Activated naive CD4-positive, alpha-beta T cell treated with anti-CD3 and anti-CD28 coated beads, Interleukin-2, amount 50 U/mL, for 16 hours (primary cell): ENCODE results near the gene WIZ.
A peak's percentile ranks its signal among the peaks of the same experiment; 100 is the strongest.
"Not testable (repeated sequence)": the region's sequence is repeated elsewhere in the genome, so short reads cannot be mapped to it uniquely, and the experiment has no call there.

Experiments
- DNase-seq: peaks from one replicate; pipeline ENCODE4 v3.0.0-alpha.2; 2020

The WIZ gene

DNA sequence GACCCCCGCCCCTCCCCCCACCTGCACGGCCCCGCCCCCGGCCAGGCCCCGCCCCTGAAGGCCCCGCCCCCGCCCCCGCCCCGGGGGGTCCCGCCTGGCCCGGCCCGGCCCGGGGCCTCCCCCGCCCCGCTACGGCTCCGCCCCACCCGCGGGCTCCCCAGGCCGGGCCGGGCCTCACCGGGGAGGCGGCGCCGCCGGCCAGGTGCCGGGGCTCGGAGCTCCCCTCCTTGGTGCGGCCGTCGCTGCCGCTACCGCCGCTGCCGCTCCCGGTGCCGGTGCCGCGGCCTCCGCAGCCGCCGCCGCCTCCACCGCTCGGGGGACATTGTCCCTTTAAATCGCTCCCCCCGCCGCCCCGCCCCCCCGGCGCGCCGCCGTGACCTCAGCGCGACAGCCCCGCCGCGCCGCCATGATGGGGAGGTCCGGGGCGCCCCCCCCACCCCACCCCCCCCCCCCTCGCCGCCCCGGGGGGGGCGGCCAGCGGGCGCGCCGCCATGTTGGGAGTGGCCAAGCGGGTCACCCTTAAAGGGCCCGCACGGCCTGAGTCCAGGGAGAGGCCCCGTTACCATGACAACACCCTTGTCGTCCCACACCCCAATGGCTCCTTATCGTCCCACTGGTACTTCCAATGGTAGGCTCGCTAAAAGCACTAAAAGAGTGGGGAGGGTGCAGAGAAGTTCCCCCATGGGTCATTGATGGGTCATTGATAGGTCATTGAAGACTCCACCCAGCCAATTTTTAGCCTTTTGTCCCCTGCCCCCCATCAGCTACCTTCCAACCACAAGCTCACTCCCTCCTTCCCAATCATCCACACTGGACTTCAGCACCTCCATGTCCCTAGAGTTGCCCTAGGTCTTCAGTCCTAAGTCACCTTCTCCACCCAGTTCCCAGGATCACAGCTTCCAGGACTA, at the start of gene WIZ:
WIZ (minus strand) TSS at position 337 of the 908 bp plus-strand sequence. CDS start 1,649 bp downstream, outside the sequence.
- peak; percentile 90 for DNase-seq

GRCh38 chr19:15498910-15499309, 49.2 kb upstream of the WIZ start:
- DNase-seq, result no peak

DNA sequence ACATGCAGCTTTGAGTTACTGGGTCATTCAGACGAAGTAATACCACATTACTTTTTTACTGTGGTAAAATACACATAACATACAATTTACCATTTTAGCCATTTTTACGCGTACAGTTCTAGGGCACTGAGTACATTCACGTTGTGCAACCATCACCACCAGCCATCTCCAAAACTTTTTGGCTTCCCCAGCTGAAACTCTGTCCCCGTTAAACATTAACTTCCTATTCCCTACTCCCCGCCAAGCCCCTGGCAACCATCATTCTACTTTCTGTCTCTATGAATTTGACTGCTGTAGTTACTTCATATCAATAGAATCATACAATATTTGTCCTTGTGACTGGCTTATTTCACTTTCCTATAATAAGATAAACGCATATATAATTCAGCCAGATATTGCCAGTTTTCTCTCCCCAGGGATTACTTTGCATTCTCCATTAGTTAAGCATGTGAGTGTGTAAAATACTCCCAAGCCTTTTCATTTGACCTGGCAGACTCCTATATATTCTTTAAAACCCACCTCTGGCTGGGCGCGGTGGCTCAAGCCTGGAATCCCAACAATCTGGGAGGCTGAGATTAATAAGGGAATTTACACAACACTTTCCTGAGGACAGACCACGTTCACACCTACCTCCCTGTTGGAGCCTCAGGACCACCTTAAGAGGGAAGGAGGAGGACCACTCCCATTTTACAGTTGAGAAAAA, 48.6 kb upstream of the WIZ start:
- DNase-seq, result no peak

- DNase-seq, result no peak
Observed at GRCh38 chr19:15495151-15495550, 45.4 kb upstream of the WIZ start.

- no peak for DNase-seq
Observed at GRCh38 chr19:15488489-15489226, 38.9 kb upstream of the WIZ start.

DNA sequence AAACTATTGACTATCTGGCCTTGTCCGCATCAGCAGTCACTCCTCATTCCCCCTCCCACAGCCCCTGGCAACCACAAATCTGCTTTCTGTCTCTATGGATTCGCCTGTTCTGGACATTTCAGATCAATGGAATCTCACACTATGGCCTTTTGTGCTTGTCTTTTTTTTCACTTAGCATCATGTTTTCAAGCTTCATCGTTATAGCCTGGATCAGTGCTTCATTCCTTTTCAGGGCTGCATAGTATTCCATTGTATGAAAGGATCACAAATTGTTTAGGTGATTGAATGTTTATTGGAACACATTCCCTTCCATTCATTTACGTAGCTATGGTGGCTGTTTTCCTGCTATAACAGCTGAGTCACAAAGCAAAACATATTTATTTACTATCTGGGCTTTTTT, 37.3 kb upstream of the WIZ start:
- no peak for DNase-seq

- DNase-seq, result not testable (repeated sequence)
Observed at GRCh38 chr19:15485768-15486167, 36.0 kb upstream of the WIZ start.

- not testable (repeated sequence) for DNase-seq
Observed at GRCh38 chr19:15480996-15481395, 31.2 kb upstream of the WIZ start.

GRCh38 chr19:15479391-15480345, 29.9 kb upstream of the WIZ start, which contains the start of gene PGLYRP2:
Gene PGLYRP2 (minus strand): TSS chr19:15479501. CDS start chr19:15479371, 130 bp downstream.
- DNase-seq, result no peak

DNA sequence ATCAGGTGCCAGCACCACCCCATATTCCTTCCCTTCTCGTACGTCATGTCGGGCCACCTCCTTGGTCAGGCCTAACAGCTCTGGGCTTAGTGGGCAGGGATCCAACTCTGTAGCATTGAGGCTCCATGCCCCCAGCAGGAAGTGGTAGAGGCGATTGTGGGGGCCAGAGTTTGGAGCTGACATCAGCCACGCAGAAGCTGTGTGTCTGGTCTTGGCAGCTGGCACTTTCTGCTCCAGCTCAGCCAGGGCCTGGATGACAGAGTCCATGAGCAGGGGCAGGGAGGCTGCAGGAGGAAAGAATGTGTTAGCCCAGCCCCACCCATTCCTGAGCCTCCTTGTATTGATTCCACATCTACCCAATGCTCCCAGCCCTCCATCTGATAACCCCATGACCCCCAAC, 26.6 kb upstream of the WIZ start:
- no peak for DNase-seq

DNA sequence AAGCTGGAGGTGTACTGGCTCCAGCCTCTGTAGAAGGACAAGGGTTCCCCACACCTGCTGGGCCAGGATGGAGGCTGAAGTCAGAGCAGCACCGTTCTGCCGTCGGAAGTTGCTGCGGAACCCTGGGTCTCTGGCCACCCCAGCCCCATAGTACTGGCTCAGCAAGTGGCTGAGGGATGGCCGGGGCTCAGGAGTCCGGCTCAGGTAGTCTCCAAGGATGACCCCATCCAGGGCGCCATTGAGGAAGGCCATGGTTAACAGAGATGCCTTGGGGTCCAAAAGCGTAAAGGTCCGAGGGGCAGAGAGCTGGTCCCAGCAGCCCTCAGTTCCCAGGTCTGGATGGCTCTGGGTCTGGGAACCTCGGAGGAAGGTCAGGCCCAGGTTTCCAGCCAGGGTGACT, 25.9 kb upstream of the WIZ start:
- no peak for DNase-seq

DNA sequence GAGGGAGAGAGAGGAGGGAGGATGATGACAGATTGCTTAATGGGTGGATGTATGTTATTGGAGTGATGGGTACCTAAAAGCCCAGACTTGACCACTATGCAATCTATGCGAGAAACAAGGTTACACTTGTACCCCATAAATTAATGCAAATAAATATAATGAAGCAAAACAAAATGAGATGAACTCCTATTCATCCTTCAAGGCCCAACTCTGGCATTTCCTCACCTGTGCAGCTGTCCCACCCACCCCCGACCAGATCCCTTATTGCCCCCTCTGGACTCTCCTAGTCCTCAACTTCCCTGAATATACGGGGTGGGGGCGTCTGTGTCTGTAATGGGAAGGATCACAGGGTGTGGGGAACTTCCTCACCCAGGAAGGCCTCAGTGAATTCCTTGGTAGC, 25.4 kb upstream of the WIZ start:
- DNase-seq, result no peak

- DNase-seq, result not testable (repeated sequence)
Observed at GRCh38 chr19:15473821-15474220, 24.1 kb upstream of the WIZ start.

GRCh38 chr19:15471639-15472101, 21.9 kb upstream of the WIZ start:
- no peak for DNase-seq

GRCh38 chr19:15469513-15470297, 19.9 kb upstream of the WIZ start:
- DNase-seq, result peak; percentile 41

GRCh38 chr19:15468675-15469512, 19.1 kb upstream of the WIZ start:
- DNase-seq, result no peak

GRCh38 chr19:15467734-15468214, 18.0 kb upstream of the WIZ start:
- no peak for DNase-seq

DNA sequence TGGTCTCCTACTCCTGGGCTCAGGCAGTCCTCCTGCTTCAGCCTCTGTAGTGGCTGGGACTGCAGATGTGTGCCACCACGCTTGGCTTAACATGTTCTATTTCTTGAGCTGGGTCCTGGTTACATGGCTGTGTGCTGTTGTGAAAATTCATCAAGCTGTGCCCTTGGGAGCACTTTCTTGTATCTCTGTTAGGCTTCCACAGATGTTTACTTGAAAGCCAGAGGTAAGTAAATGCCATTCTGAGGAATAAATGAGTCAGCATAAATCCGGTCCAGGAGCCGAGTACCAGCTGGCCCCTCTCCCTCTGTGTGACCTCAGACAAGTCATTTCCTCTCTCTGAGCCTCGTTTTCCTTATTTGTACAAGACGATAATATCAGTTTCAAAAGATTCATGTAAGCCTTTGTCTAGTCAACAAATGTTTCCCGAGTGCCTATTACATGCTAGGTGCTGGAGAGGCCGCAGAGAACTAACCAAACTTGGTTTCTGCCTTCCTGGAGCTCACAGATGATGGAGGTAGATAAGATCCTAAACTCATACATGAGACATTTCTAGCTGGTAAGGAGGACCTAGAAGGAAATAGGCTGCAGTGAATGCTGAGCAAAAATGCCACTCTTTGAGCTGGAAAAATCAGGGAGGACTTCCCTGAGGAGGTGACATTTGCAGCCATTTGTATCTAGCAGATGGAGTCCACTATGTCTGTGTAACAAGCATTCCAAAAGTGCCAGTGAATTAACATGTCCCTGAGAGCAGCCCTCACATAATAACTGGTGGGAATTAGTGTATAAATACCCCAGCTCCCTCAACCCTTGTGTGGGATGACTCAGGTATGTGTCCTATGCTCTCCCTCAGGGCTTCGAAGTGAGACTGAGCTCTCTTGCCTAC, 17.3 kb upstream of the WIZ start:
- DNase-seq, result peak; percentile 58
